DND-41 (cell line): ENCODE measurements around the gene PDGFRB.
"Not testable (repeated sequence)": the region's sequence is repeated elsewhere in the genome, so short reads cannot be mapped to it uniquely, and the experiment has no call there.

ENCODE experiments used
- ATAC-seq: fragments of 200-7000 bp; cut with Tn5 transposase; 3 replicates; pipeline ENCODE4 v1.9.1; 2021; ENCODE audit warnings: low read depth; ENCODE audit not compliant: insufficient read depth
- DNase-seq: peaks from one replicate; pipeline ENCODE4 v3.0.0-alpha.2; 2020
- H2AFZ ChIP-seq: 2 replicates; pipeline ENCODE4 v1.6.0; 2012; ENCODE audit warnings: low read depth, low read length
- H3K27ac ChIP-seq: 2 replicates; pipeline ENCODE4 v1.5.1; 2012; ENCODE audit warnings: low read length, inconsistent platforms
- H3K27me3 ChIP-seq: fragments of 200-600 bp; sonication (generic); 2 replicates; pipeline ENCODE4 v1.6.0; 2012; ENCODE audit warnings: low read length, mild to moderate bottlenecking, inconsistent platforms; ENCODE audit not compliant: insufficient read depth, poor library complexity
- H3K36me3 ChIP-seq: 2 replicates; pipeline ENCODE4 v1.5.1; 2012; ENCODE audit warnings: low read length, inconsistent platforms; ENCODE audit not compliant: insufficient read depth
- H3K4me1 ChIP-seq: 2 replicates; pipeline ENCODE4 v1.5.1; 2012; ENCODE audit warnings: mild to moderate bottlenecking, low read length; ENCODE audit not compliant: insufficient read depth
- H3K4me2 ChIP-seq: 2 replicates; pipeline ENCODE4 v1.6.0; 2012; ENCODE audit warnings: mild to moderate bottlenecking, moderate library complexity, low read length, inconsistent platforms; ENCODE audit not compliant: insufficient read depth
- H3K4me3 ChIP-seq, 2 experiments: fragments of 200-600 bp in 1 of 2; shearing (Covaris generic) in 1 of 2; 2 replicates each; pipeline ENCODE4 v1.5.1; 2012 to 2016; ENCODE audit warnings: inconsistent platforms in 2 of 2, low read length in 2 of 2, mild to moderate bottlenecking in 2 of 2, low read depth in 1 of 2, moderate library complexity in 1 of 2
- H3K79me2 ChIP-seq: 2 replicates; pipeline ENCODE4 v1.6.0; 2012; ENCODE audit warnings: low read length, inconsistent platforms; ENCODE audit not compliant: insufficient read depth
- H3K9ac ChIP-seq: 2 replicates; pipeline ENCODE4 v1.6.0; 2012; ENCODE audit warnings: low read depth, mild to moderate bottlenecking, inconsistent platforms, low read length, moderate library complexity
- H3K9me3 ChIP-seq: 2 replicates; pipeline ENCODE4 v1.5.1; 2012; ENCODE audit warnings: low read length, moderate library complexity, mild to moderate bottlenecking, inconsistent platforms; ENCODE audit not compliant: insufficient read depth, severe bottlenecking
- H4K20me1 ChIP-seq: 2 replicates; pipeline ENCODE4 v1.6.0; 2012; ENCODE audit warnings: low read length; ENCODE audit not compliant: insufficient read depth
- EZH2 ChIP-seq: IDR thresholded peaks from 3 replicates; pipeline ENCODE4 v1.6.1; 2012; ENCODE audit warnings: borderline replicate concordance, low read depth, mild to moderate bottlenecking, moderate library complexity, low read length, inconsistent platforms; ENCODE audit not compliant: severe bottlenecking
- TF ChIP-seq, protein P1 (sequence below): IDR thresholded peaks from 2 replicates; pipeline ENCODE4 v1.5.1; 2012; ENCODE audit warnings: borderline replicate concordance, low read length, moderate library complexity, mild to moderate bottlenecking; ENCODE audit not compliant: poor library complexity, severe bottlenecking; ENCODE audit errors: extremely low read depth

The PDGFRB gene

DNA sequence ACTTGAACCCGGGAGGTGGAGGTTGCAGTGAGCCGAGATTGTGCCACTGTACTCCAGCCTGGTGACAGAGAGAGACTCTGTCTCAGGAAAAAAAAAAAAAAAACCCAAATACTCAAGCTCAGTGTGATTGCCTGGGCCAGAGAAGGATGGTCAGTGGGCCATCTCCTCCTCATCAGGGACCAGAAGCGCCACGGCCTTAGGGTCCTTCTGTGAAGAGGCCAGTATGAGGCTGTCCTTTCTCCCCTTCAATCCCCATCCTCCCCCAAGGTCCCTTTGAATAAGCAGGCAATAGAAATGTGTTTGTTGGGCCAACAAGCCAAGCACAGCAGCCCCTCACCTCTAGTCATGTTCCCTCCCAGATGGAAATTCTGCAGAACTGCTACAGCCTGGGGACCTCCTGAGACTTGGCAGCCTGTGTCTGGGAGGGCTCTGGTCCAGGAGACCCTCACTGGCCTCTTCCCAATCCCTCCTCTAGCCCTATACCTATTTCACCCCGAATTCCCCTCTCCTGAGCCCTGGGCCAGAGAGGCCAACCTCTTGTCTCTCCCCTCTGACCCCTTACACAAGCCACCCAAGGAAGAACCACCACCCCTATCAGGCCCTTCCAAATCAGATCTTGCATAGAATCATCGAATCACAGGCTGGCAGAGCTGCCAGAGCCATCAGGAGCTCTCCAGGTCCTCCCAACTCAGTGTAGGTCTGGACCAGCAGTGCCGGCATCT is 70.3 kb downstream of the PDGFRB start:
- H3K4me1 ChIP-seq: no peaks in the 10 kb centered on the region

DNA sequence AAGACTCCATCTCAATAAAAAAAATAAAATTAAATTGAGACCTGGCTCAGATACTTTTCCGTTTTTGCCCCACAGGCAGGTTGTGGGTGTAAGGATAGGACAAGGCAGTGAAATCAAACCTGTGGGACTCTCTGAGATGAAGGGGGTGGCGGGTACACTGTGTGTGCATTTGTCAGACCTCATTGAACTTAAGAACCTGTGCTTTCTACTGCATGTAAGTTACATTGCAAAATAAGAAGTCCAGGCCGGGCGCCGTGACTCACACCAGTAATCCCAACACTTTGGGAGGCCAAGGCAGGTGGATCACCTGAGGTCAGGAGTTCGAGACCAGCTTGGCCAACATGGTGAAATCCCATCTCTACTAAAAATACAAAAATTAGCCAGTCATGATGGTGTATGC is 70.9 kb downstream of the PDGFRB start:
- H4K20me1 ChIP-seq, ATAC-seq, H3K4me3 ChIP-seq, H3K9ac ChIP-seq, H3K9me3 ChIP-seq, H3K79me2 ChIP-seq, H3K36me3 ChIP-seq, H3K27ac ChIP-seq, H3K4me1 ChIP-seq, H3K4me2 ChIP-seq, DNase-seq, H2AFZ ChIP-seq: not testable (repeated sequence)
- H3K27me3 ChIP-seq: peaks cover 15% of the 10 kb centered on the region

More for the DNA sequence above, 70.3 kb downstream of the PDGFRB start:
- H3K9ac ChIP-seq: no peak overlapping the region
- no peak overlapping the region for H3K27ac ChIP-seq
- H3K27me3 ChIP-seq: peaks cover 18% of the 10 kb centered on the region
- ATAC-seq (no peak), DNase-seq (no peak)
- H3K4me2 ChIP-seq: no peak overlapping the region
- H2AFZ ChIP-seq: no peak overlapping the region
- H3K79me2 ChIP-seq: no peaks in the 10 kb centered on the region
- H3K4me3 ChIP-seq: no peak overlapping the region
- no peaks in the 10 kb centered on the region for H4K20me1 ChIP-seq
- no peaks in the 10 kb centered on the region for H3K36me3 ChIP-seq
- no peaks in the 10 kb centered on the region for H3K9me3 ChIP-seq
- no peak for TF ChIP-seq EZH2
- TF ChIP-seq, protein P1, sequence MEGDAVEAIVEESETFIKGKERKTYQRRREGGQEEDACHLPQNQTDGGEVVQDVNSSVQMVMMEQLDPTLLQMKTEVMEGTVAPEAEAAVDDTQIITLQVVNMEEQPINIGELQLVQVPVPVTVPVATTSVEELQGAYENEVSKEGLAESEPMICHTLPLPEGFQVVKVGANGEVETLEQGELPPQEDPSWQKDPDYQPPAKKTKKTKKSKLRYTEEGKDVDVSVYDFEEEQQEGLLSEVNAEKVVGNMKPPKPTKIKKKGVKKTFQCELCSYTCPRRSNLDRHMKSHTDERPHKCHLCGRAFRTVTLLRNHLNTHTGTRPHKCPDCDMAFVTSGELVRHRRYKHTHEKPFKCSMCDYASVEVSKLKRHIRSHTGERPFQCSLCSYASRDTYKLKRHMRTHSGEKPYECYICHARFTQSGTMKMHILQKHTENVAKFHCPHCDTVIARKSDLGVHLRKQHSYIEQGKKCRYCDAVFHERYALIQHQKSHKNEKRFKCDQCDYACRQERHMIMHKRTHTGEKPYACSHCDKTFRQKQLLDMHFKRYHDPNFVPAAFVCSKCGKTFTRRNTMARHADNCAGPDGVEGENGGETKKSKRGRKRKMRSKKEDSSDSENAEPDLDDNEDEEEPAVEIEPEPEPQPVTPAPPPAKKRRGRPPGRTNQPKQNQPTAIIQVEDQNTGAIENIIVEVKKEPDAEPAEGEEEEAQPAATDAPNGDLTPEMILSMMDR: no peak

DNA sequence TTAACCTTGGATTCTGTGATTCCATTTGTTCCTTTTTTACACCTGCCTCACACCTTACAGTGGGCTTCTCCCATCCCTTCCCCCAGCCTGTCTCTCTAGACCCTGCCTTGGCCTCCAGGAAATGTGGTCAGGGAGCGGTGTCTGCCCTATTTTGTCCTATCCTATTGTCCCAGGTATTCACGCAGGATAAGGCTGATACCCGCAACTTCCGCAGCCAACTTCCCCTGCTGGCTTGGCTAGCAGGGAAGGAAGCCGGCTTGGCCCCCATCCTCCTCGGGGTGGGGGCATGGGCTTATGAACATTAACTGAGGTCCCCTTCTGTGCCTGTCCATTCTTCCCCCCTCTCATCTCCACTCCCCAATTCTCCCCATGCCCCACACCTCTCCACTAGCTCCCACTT is 72.8 kb downstream of the PDGFRB start:
- Histone ChIP-seq H3K4me3 (no peak overlapping the region), H2AFZ (no peak overlapping the region), H3K9ac (no peak overlapping the region), H3K9me3 (no peaks in the 10 kb centered on the region), H3K27me3 (peaks cover 18% of the 10 kb centered on the region), H3K4me2 (no peak overlapping the region), H4K20me1 (0 out of 2 replicates have a peak, but pooled peaks cover 3% of the 10 kb centered on the region), H3K36me3 (no peaks in the 10 kb centered on the region), H3K79me2 (no peaks in the 10 kb centered on the region), H3K27ac (no peak overlapping the region), H3K4me1 (no peaks in the 10 kb centered on the region)
- DNase-seq (no peak), ATAC-seq (no peak)
- TF ChIP-seq, protein P1: no peak
- TF ChIP-seq EZH2: no peak

DNA sequence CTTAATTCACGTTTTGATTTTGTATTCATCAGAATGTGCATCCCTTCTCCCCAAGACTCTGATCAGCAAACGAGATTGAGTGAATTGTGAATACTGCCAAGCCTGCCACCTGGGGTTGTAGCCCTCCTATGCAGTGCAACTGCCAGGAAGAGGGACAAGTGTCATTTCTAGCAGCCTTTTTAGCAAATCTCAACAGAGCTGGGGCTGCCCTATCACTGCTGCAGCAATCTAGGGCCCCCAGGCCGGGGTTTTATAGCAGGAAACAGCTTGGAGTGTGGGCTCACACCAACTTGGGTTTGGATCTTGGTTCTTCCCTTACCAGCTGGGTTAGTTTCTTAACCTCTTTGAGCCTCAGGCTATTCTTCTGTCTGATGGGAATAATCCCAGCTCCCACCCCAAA is 73.3 kb downstream of the PDGFRB start:
- Histone ChIP-seq H3K4me2 (no peak overlapping the region), H3K79me2 (no peaks in the 10 kb centered on the region), H4K20me1 (0 out of 2 replicates have a peak, but pooled peaks cover 3% of the 10 kb centered on the region)

More for the DNA sequence above, 73.3 kb downstream of the PDGFRB start:
- TF ChIP-seq EZH2: no peak
- TF ChIP-seq, protein P1: no peak
- Histone ChIP-seq H3K4me3 (no peak overlapping the region), H3K27ac (no peak overlapping the region), H3K4me1 (no peaks in the 10 kb centered on the region), H3K27me3 (peaks cover 22% of the 10 kb centered on the region), H3K9ac (no peak overlapping the region), H3K9me3 (no peaks in the 10 kb centered on the region), H3K36me3 (no peaks in the 10 kb centered on the region), H2AFZ (no peak overlapping the region)
- ATAC-seq (no peak), DNase-seq (no peak)
